ENCODE results near the gene EFCAB7. TPM values are rescaled to one million over a fixed set of nuclear protein-coding genes. Genes with fewer than 3 reads are reported as not detected.

EFCAB7 gene
- total and polyA plus RNA-seq, 2 of the 4 experiments (the other 2 are of a cell fraction) = 2.3 TPM

GRCh38 chr1:63575340-63575826, 52.1 kb downstream of the EFCAB7 start:
- H3K36me3 ChIP-seq (ENCODE audit: control insufficient read depth, insufficient read depth, low read length) = no peaks in the 10 kb centered on the region
- H4K20me1 ChIP-seq (ENCODE audit: insufficient read depth, low read length) = no peaks in the 10 kb centered on the region
- H4K8ac ChIP-seq (ENCODE audit: low read depth in 2 of 2, low read length in 2 of 2) = no peak overlapping the region
- no TSS peak for BruUV-seq (replicated peaks)
- CTCF ChIA-PET = interaction anchor here (0.6 to 1.0 kb wide), 5 partner anchors 14 to 1176 kb away, joined by 3 to 5 read pairs (median 3); no protein-coding TSS in a partner anchor
- no peak overlapping the region for H3K56ac ChIP-seq (ENCODE audit: extremely low read depth, insufficient read depth, low read length)
- H3K4me1 ChIP-seq (ENCODE audit: control insufficient read depth, insufficient read depth, low read length) = no peaks in the 10 kb centered on the region
- H3K9ac ChIP-seq (ENCODE audit: low read depth, low read length) = no peak overlapping the region
- no peak overlapping the region for H2AFZ ChIP-seq (replicated peaks; ENCODE audit: low read length, poor library complexity)
- H4K91ac ChIP-seq (ENCODE audit: insufficient read depth, low read depth, low read length) = no peak overlapping the region
- no peak overlapping the region for H3K14ac ChIP-seq (replicated peaks; ENCODE audit: low read depth, low read length)
- 0 out of 2 replicates have a peak, but pooled peaks have one; percentile 21 for ATAC-seq (ENCODE audit: low read depth)
- TF ChIP-seq POLR2A (IDR thresholded peaks at IDR 0.05; ENCODE audit: low read depth, low read length) (no peak), CEBPB (IDR thresholded peaks at IDR 0.05; ENCODE audit: low read depth, low read length) (no peak), MXI1 (IDR thresholded peaks at IDR 0.05; ENCODE audit: borderline replicate concordance, low read depth, low read length) (no peak), BHLHE40 (IDR thresholded peaks at IDR 0.05; ENCODE audit: low read depth, low read length) (no peak), NFE2L2 (IDR thresholded peaks at IDR 0.05; ENCODE audit: low read depth, low read length) (no peak), USF2 (IDR thresholded peaks at IDR 0.05; ENCODE audit: low read depth, low read length) (no peak), MAZ (IDR thresholded peaks at IDR 0.05; ENCODE audit: borderline replicate concordance, low read depth, low read length) (no peak), RAD21 (IDR thresholded peaks at IDR 0.05; ENCODE audit: low read length) (0 out of 2 replicates have a peak, but pooled peaks have one; percentile 15), RCOR1 (IDR thresholded peaks at IDR 0.05; ENCODE audit: insufficient replicate concordance, low read length) (no peak), FOS (IDR thresholded peaks at IDR 0.05; ENCODE audit: low read depth, low read length) (no peak), MAFK (IDR thresholded peaks at IDR 0.05; ENCODE audit: low read depth, low read length) (no peak), CHD1 (IDR thresholded peaks at IDR 0.05; ENCODE audit: low read depth, low read length) (no peak), SMC3 (IDR thresholded peaks at IDR 0.05; ENCODE audit: low read depth, low read length) (peak; percentile 36; the same call in 1 of the 2 replicates), RFX5 (IDR thresholded peaks at IDR 0.05; ENCODE audit: low read depth, low read length) (no peak), ELK1 (IDR thresholded peaks at IDR 0.05; ENCODE audit: borderline replicate concordance, low read depth, low read length) (no peak), CTCF (conservative IDR thresholded peaks at IDR 0.05; ENCODE audit: low read depth, low read length) (peak; percentile 63)
- H3K4me2 ChIP-seq (ENCODE audit: low read depth, low read length) = no peak overlapping the region
- H3K27me3 ChIP-seq (ENCODE audit: control insufficient read depth, insufficient read depth, low read length) = no peaks in the 10 kb centered on the region
- no peaks in the 10 kb centered on the region for H3K9me3 ChIP-seq (ENCODE audit: control insufficient read depth, insufficient read depth, low read length)
- no peak overlapping the region for H2BK120ac ChIP-seq (ENCODE audit: low read depth, low read length)
- no peak overlapping the region for H3K4me3 ChIP-seq (ENCODE audit: insufficient read depth, low read depth, low read length)
- H3K4ac ChIP-seq (ENCODE audit: low read depth, low read length) = no peak overlapping the region
- intact Hi-C loops (cut with micrococcal nuclease) (no loop called here), in situ Hi-C loops (cut with MboI; ENCODE audit: low sequenced_read_pairs) (no loop called here), dilution Hi-C loops (cut with HindIII; ENCODE audit: low sequenced_read_pairs, unreplicated experiment) (no loop called here)
- no peak overlapping the region for H2BK5ac ChIP-seq (ENCODE audit: low read depth, low read length, poor library complexity, severe bottlenecking)
- no peaks in the 10 kb centered on the region for H3K79me1 ChIP-seq (ENCODE audit: low read depth in 1 of 2, low read length in 2 of 2)
- DNase-seq = peak; percentile 16
- no peak overlapping the region for H3K18ac ChIP-seq (ENCODE audit: low read depth, low read length)
- WGBS, 2 experiments (ENCODE audit: extremely low coverage in 2 of 2, insufficient read length in 1 of 2) = no CpG with 5 or more reads among the region's 4 CpGs
- no peak overlapping the region for H3K27ac ChIP-seq (ENCODE audit: insufficient read depth, low read length)
- H2AK5ac ChIP-seq (ENCODE audit: low read depth, low read length) = no peak overlapping the region
- POLR2A ChIA-PET (ENCODE audit: unreplicated experiment) = no interaction called here
- H2BK20ac ChIP-seq (ENCODE audit: low read depth, low read length) = no peak overlapping the region
- no peak overlapping the region for H4K5ac ChIP-seq (ENCODE audit: low read depth, low read length)
- no peak overlapping the region for H2BK15ac ChIP-seq (ENCODE audit: low read depth, low read length)
- H2AK9ac ChIP-seq (replicated peaks; ENCODE audit: low read depth, low read length, poor library complexity) = no peak overlapping the region
- no peaks in the 10 kb centered on the region for H3K9me1 ChIP-seq (ENCODE audit: insufficient read depth, low read length)
- no peak overlapping the region for H3K23ac ChIP-seq (ENCODE audit: low read depth, low read length)

Measured in IMR-90 (cell line).